ENCODE measurements around the gene GSE1.

DNA sequence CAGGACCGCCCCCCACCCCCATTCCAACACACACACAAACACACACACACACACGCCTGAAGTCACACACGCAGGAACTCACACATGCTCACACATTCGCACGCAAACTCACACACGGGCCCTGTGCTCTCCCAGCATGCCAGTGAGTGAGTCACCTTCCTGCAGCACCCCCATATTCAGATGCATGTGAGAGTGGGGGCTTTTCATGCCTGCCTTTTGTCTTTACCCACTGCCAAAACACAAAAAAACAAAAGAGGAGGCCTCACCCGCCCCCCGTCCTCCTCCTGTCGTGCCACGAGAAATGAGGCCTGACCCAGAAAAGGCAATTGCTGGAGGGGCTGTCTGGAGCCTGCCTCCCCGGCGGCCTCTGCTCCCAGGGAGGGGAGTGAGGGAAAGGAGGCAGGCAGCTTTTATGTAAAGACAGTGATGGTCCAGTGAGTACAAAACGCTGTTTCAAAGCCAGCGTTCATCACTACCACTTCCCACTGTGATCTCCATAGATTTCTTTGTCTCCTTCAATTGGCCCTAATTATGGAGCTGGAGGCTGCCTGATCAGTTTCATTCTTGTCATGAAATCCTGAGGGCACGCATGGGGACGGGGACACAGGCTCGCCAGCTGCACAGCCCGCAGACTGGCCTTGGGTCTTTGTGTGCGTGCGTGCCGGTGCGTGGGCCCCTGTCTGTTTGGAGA, 29.5 kb upstream of the GSE1 start:
- TF ChIP-seq, protein P1, sequence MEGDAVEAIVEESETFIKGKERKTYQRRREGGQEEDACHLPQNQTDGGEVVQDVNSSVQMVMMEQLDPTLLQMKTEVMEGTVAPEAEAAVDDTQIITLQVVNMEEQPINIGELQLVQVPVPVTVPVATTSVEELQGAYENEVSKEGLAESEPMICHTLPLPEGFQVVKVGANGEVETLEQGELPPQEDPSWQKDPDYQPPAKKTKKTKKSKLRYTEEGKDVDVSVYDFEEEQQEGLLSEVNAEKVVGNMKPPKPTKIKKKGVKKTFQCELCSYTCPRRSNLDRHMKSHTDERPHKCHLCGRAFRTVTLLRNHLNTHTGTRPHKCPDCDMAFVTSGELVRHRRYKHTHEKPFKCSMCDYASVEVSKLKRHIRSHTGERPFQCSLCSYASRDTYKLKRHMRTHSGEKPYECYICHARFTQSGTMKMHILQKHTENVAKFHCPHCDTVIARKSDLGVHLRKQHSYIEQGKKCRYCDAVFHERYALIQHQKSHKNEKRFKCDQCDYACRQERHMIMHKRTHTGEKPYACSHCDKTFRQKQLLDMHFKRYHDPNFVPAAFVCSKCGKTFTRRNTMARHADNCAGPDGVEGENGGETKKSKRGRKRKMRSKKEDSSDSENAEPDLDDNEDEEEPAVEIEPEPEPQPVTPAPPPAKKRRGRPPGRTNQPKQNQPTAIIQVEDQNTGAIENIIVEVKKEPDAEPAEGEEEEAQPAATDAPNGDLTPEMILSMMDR (IDR thresholded peaks at IDR 0.05 in 4 of 5, conservative IDR thresholded peaks at IDR 0.05 in 1 of 5), result no peak
- no peak for TF ChIP-seq POLR2A (IDR thresholded peaks at IDR 0.05)

Data from gastrocnemius medialis (tissue), 4 donors.